H1 (cell line): ENCODE data around the gene DNAJB6. TPM values are rescaled to one million over a fixed set of nuclear protein-coding genes. Genes with fewer than 3 reads are reported as not detected.
A peak's percentile ranks its signal among the peaks of the same experiment; 100 is the strongest.

Experiments
- CTCF ChIA-PET: fragments of 300-600 bp; sonication (Branson Sonifier 250); formaldehyde crosslinking; loops from one replicate; lab custom pipeline; 2021; ENCODE audit not compliant: partially characterized antibody; lab: Charles Lee
- POLR2A ChIA-PET: fragments of 300-600 bp; sonication (Branson Sonifier 250); formaldehyde crosslinking; loops from one replicate; lab custom pipeline; 2021; ENCODE audit warnings: inconsistent platforms; ENCODE audit not compliant: partially characterized antibody; lab: Charles Lee
- DNase-seq, 2 experiments: peaks; one replicate each; pipeline versions ENCODE4 v3.0.0 to v3.0.0-alpha.2; 2010 to 2022; ENCODE audit warnings: low spot score in 2 of 2, low read depth in 1 of 2, mixed read lengths in 1 of 2
- FAIRE-seq: peaks from 2 replicates; lab custom pipeline; 2011; peaks lifted over from hg19 to GRCh38; lab: Jason Lieb, UNC
- H2AFZ ChIP-seq: 2 replicates; pipeline ENCODE4 v1.8.1; 2012; ENCODE audit warnings: low read length, inconsistent platforms
- H2AK5ac ChIP-seq: 2 replicates; pipeline ENCODE4 v1.6.1; 2013; ENCODE audit warnings: low read depth, low read length
- H2BK120ac ChIP-seq: replicated peaks from 2 replicates; pipeline ENCODE3; 2013; ENCODE audit warnings: low read depth, low read length, inconsistent platforms
- H2BK12ac ChIP-seq: 2 replicates; pipeline ENCODE4 v1.6.1; 2013; ENCODE audit warnings: low read depth, low read length
- H2BK15ac ChIP-seq: 2 replicates; pipeline ENCODE4 v1.6.1; 2013; ENCODE audit warnings: low read length
- H2BK20ac ChIP-seq: 2 replicates; pipeline ENCODE4 v1.6.1; 2013; ENCODE audit warnings: low read length
- H2BK5ac ChIP-seq: 2 replicates; pipeline ENCODE4 v1.6.1; 2013; ENCODE audit warnings: low read depth, low read length
- H3K14ac ChIP-seq: 2 replicates; pipeline ENCODE4 v1.6.1; 2013; ENCODE audit warnings: inconsistent platforms; ENCODE audit not compliant: insufficient read length
- H3K18ac ChIP-seq: 2 replicates; pipeline ENCODE4 v1.6.1; 2013; ENCODE audit warnings: low read length; ENCODE audit errors: extremely low read depth
- H3K23ac ChIP-seq: 2 replicates; pipeline ENCODE4 v1.6.1; 2013; ENCODE audit warnings: inconsistent platforms; ENCODE audit not compliant: insufficient read length
- H3K23me2 ChIP-seq: 2 replicates; pipeline ENCODE4 v1.6.1; 2013; ENCODE audit warnings: low read depth, low read length
- H3K27ac ChIP-seq: 2 replicates; pipeline ENCODE4 v1.6.1; 2011; ENCODE audit warnings: low read depth, low read length, inconsistent platforms
- H3K27me3 ChIP-seq, 4 experiments: replicated peaks in 1 of 4; 1 replicate in 1 of 4; 2 replicates in 3 of 4; pipeline versions ENCODE4 v1.6.1 to v1.8.1; 2011 to 2013; ENCODE audit warnings: low read length in 3 of 4, mild to moderate bottlenecking in 3 of 4, inconsistent platforms in 2 of 4, mixed read lengths in 2 of 4, moderate library complexity in 1 of 4; ENCODE audit not compliant: control insufficient read depth in 3 of 4, insufficient read depth in 3 of 4; ENCODE audit errors: extremely low read depth in 1 of 4
- H3K36me3 ChIP-seq, 4 experiments: 2 replicates each; pipeline versions ENCODE4 v1.6.1 to v1.8.1; 2011 to 2013; ENCODE audit warnings: mild to moderate bottlenecking in 4 of 4, low read length in 3 of 4, moderate library complexity in 2 of 4, control low read depth in 1 of 4, inconsistent platforms in 1 of 4; ENCODE audit not compliant: insufficient read depth in 4 of 4, control insufficient read depth in 2 of 4
- H3K4ac ChIP-seq: replicated peaks from 2 replicates; pipeline ENCODE3; 2013; ENCODE audit warnings: low read length, low read depth, mixed read lengths, inconsistent platforms; ENCODE audit not compliant: insufficient read length
- H3K4me1 ChIP-seq, 4 experiments: replicated peaks in 1 of 4; 1 replicate in 1 of 4; 2 replicates in 3 of 4; pipeline versions ENCODE4 v1.6.1 to v1.8.1; 2011 to 2013; ENCODE audit warnings: low read length in 3 of 4, inconsistent platforms in 2 of 4, mixed read lengths in 1 of 4; ENCODE audit not compliant: insufficient read depth in 4 of 4, control insufficient read depth in 3 of 4
- H3K4me2 ChIP-seq, 2 experiments: 2 replicates each; pipeline versions ENCODE4 v1.6.1 to v1.8.1; 2011 to 2013; ENCODE audit warnings: low read depth in 2 of 2, low read length in 2 of 2, control low read depth in 1 of 2, inconsistent platforms in 1 of 2, mild to moderate bottlenecking in 1 of 2; ENCODE audit not compliant: insufficient read depth in 1 of 2
- H3K4me3 ChIP-seq, 4 experiments: fragments of 200-600, 300-600 bp in 1 of 4; sonication (generic), shearing (Covaris generic), sonication (Bioruptor Twin) in 1 of 4; 2 replicates each; pipeline versions ENCODE4 v1.5.1 to v1.8.1; 2011 to 2016; ENCODE audit warnings: low read length in 4 of 4, low read depth in 3 of 4, control low read depth in 2 of 4, inconsistent platforms in 2 of 4, mild to moderate bottlenecking in 2 of 4, mixed read lengths in 1 of 4, moderate library complexity in 1 of 4; ENCODE audit not compliant: insufficient read depth in 2 of 4; ENCODE audit errors: extremely low read depth in 1 of 4
- H3K56ac ChIP-seq: replicated peaks from 2 replicates; pipeline ENCODE3; 2013; ENCODE audit warnings: low read depth, mild to moderate bottlenecking, mixed read lengths, low read length, inconsistent platforms; ENCODE audit not compliant: insufficient read length
- H3K79me1 ChIP-seq: 2 replicates; pipeline ENCODE4 v1.6.1; 2013; ENCODE audit warnings: low read depth, low read length, control low read depth
- H3K79me2 ChIP-seq, 2 experiments: 2 replicates each; pipeline versions ENCODE4 v1.6.1 to v1.8.1; 2012 to 2013; ENCODE audit warnings: low read length in 2 of 2, mild to moderate bottlenecking in 2 of 2, inconsistent platforms in 1 of 2; ENCODE audit not compliant: insufficient read depth in 2 of 2, control insufficient read depth in 1 of 2
- H3K9ac ChIP-seq, 4 experiments: replicated peaks in 1 of 4; 1 replicate in 1 of 4; 2 replicates in 3 of 4; pipeline versions ENCODE4 v1.6.1 to v1.8.1; 2011 to 2013; ENCODE audit warnings: low read depth in 3 of 4, low read length in 3 of 4, control low read depth in 2 of 4, mild to moderate bottlenecking in 2 of 4, moderate library complexity in 2 of 4, inconsistent platforms in 1 of 4; ENCODE audit errors: extremely low read depth in 1 of 4
- H3K9me3 ChIP-seq, 2 experiments: 2 replicates each; pipeline versions ENCODE4 v1.6.1 to v1.8.1; 2012 to 2013; ENCODE audit warnings: mild to moderate bottlenecking in 2 of 2, moderate library complexity in 2 of 2, control low read depth in 1 of 2, inconsistent platforms in 1 of 2, low read depth in 1 of 2, low read length in 1 of 2, mixed read lengths in 1 of 2; ENCODE audit not compliant: insufficient read depth in 2 of 2
- H4K20me1 ChIP-seq, 2 experiments: replicated peaks in 1 of 2; 2 replicates each; pipeline versions ENCODE3 to v1.8.1; 2011 to 2013; ENCODE audit warnings: inconsistent platforms in 2 of 2, low read length in 2 of 2, mild to moderate bottlenecking in 1 of 2; ENCODE audit not compliant: insufficient read depth in 2 of 2, control insufficient read depth in 1 of 2
- H4K5ac ChIP-seq: 2 replicates; pipeline ENCODE4 v1.6.1; 2013; ENCODE audit warnings: low read length, low read depth, mixed read lengths, inconsistent platforms; ENCODE audit not compliant: insufficient read length
- H4K8ac ChIP-seq: 2 replicates; pipeline ENCODE4 v1.8.0; 2013; ENCODE audit warnings: mild to moderate bottlenecking, moderate library complexity, low read length, inconsistent platforms; ENCODE audit not compliant: insufficient read depth; ENCODE audit errors: extremely low read depth
- H4K91ac ChIP-seq: replicated peaks from 2 replicates; pipeline ENCODE3; 2013; ENCODE audit warnings: low read length, mixed read lengths, inconsistent platforms; ENCODE audit not compliant: insufficient read length
- ATF2 ChIP-seq: IDR thresholded peaks from 2 replicates; pipeline ENCODE4 v1.6.1; 2012; ENCODE audit warnings: low read length, inconsistent platforms
- CTCF ChIP-seq, 3 experiments: IDR thresholded peaks; 1 replicate in 2 of 3; 2 replicates in 1 of 3; pipeline versions ENCODE4 v1.5.1 to v1.6.1; 2011; ENCODE audit warnings: low read length in 3 of 3, mild to moderate bottlenecking in 3 of 3, inconsistent platforms in 2 of 3, low read depth in 1 of 3, moderate library complexity in 1 of 3; ENCODE audit not compliant: insufficient read depth in 1 of 3; ENCODE audit errors: control extremely low read depth in 1 of 3
- FOSL1 ChIP-seq: IDR thresholded peaks from 2 replicates; pipeline ENCODE4 v1.6.1; 2011; ENCODE audit warnings: mild to moderate bottlenecking, low read depth, low read length, moderate library complexity; ENCODE audit not compliant: insufficient read depth
- GABPA ChIP-seq: IDR thresholded peaks from 2 replicates; pipeline ENCODE4 v1.6.1; 2011; ENCODE audit warnings: mild to moderate bottlenecking, low read length, moderate library complexity, borderline replicate concordance; ENCODE audit not compliant: insufficient read depth
- KDM5A ChIP-seq: fragments of 200-600 bp; IDR thresholded peaks from 2 replicates; pipeline ENCODE4 v1.7.1; 2012; ENCODE audit warnings: mild to moderate bottlenecking, low read length, inconsistent platforms, mixed read lengths
- NANOG ChIP-seq: IDR thresholded peaks from 2 replicates; pipeline ENCODE4 v1.6.1; 2011; ENCODE audit warnings: low read length, low read depth, mild to moderate bottlenecking, inconsistent platforms; ENCODE audit not compliant: insufficient read depth, poor library complexity, severe bottlenecking
- SUZ12 ChIP-seq: fragments of 200-600 bp; sonication (generic); IDR thresholded peaks from 2 replicates; pipeline ENCODE4 v1.6.1; 2012; ENCODE audit warnings: mild to moderate bottlenecking, inconsistent platforms, low read length, moderate library complexity, mixed read lengths
- WGBS, 2 experiments: shearing (Covaris generic) in 1 of 2; methylation state at CpG; one replicate each; pipeline versions ENCODE4 v1.1.6 to v1.1.7; 2013 to 2015; ENCODE audit warnings: low lambda C conversion rate in 2 of 2, mixed read lengths in 2 of 2, inconsistent platforms in 1 of 2, low coverage in 1 of 2, missing lambda C conversion rate in 1 of 2; ENCODE audit not compliant: insufficient replicate concordance in 2 of 2, insufficient coverage in 1 of 2, insufficient read length in 1 of 2; ENCODE audit errors: extremely low coverage in 1 of 2, missing lambda C conversion rate in 1 of 2; 5-methylcytosine and 5-hydroxymethylcytosine counted together
- polyA plus RNA-seq, 7 experiments: library from polyadenylated mRNA; depleted of rRNA in 3 of 7; stranded (reverse) in 5 of 7; unstranded in 2 of 7; fragments of >200 nt in 5 of 7; fragments of 200-250 nt in 2 of 7; gene quantifications; 1 replicate in 5 of 7; 2 replicates in 1 of 7; 4 replicates in 1 of 7; pipeline versions ENCODE4 v1.2.1 to v1.2.3, GENCODE V29; 2011 to 2013; ENCODE audit warnings: missing spikeins in 2 of 7, mixed read lengths in 2 of 7
- total RNA-seq: library from RNA; stranded (reverse); fragmentation: NEBNext Ultra II Directional; extraction: Animal tissue kit (Norgen Biotek cat#: 25700); gene quantifications from 2 replicates; pipeline ENCODE4 v1.2.1, GENCODE V29; 2021

DNAJB6 gene
- total and polyA plus RNA-seq, 2 of the 8 experiments (the other 6 are each of a cell fraction or from before 2014, with no cell fraction given), result 166 to 295 TPM

- Histone ChIP-seq H3K9me3 (no peaks in the 10 kb centered on the region), H4K91ac (no peak overlapping the region), H2BK20ac (no peak overlapping the region), H3K14ac (no peak overlapping the region), H3K4me3 (no peak overlapping the region), H3K79me1 (peaks cover 17% of the 10 kb centered on the region; the same call in 1 of the 2 replicates), H2BK12ac (no peak overlapping the region), H3K18ac (no peak overlapping the region), H3K23me2 (no peaks in the 10 kb centered on the region), H2BK15ac (no peak overlapping the region), H3K79me2 (peaks cover 0 to 70% of the 10 kb centered on the region in 2 experiments; a peak in 2 of 4 replicates), H2BK5ac (peak overlapping the region; percentile 52; the same call in 1 of the 2 replicates), H3K56ac (no peak overlapping the region), H3K23ac (no peak overlapping the region), H3K4ac (no peak overlapping the region), H3K27ac (peak overlapping the region; percentile 27; the same call in 1 of the 2 replicates), H3K4me1 (peaks cover 0 to 4% (median under 1%) of the 10 kb centered on the region in 4 experiments; a peak in 4 of 7 replicates), H3K9ac (no peak overlapping the region), H2BK120ac (no peak overlapping the region), H2AK5ac (no peak overlapping the region), H4K8ac (peak overlapping the region; percentile 76; the same call in 1 of the 2 replicates), H3K4me2 (no peak overlapping the region), H3K36me3 (peaks cover 2 to 41% (median 21%) of the 10 kb centered on the region in 4 experiments), H3K27me3 (no peaks in the 10 kb centered on the region), H2AFZ (no peak overlapping the region), H4K5ac (no peak overlapping the region), H4K20me1 (peaks cover 17 to 31% of the 10 kb centered on the region in 2 experiments)
- POLR2A ChIA-PET, result interaction anchor here (0.8 kb wide), 1 partner anchor 38 kb away, joined by 3 read pairs; no protein-coding TSS in a partner anchor
- CTCF ChIA-PET, result interaction anchor here (0.7 to 1.2 kb wide), 5 partner anchors 15 to 468 kb away, joined by 3 to 4 read pairs (median 3); no protein-coding TSS in a partner anchor
- DNase-seq (no peak), FAIRE-seq (no peak)
- 85% methylated on average over 20 of the region's 21 CpGs; no CpG with 5 or more reads in 1 of the 2 experiments for WGBS, 2 experiments
- TF ChIP-seq FOSL1 (no peak), NANOG (no peak), SUZ12 (no peak), KDM5A (no peak), CTCF (IDR thresholded peaks at IDR 0.05; ENCODE audit: control extremely low read depth in 1 of 3, insufficient read depth in 1 of 3, low read depth in 1 of 3, low read length in 3 of 3) (no peak), GABPA (no peak), ATF2 (no peak)
These were observed 66.2 kb downstream of the DNAJB6 start for GRCh38 chr7:157402911-157403534.
